Nephron progenitor cell (in vitro differentiated cells): ENCODE data around the gene ROR2.

ENCODE experiments used
- DNase-seq: peaks from one replicate; pipeline ENCODE4 v3.0.0; 2021
- H3K27ac Mint-ChIP-seq: 2 replicates; pipeline ENCODE4 v1.8.0; 2021; ENCODE audit warnings: mild to moderate bottlenecking, moderate library complexity, mixed read lengths
- H3K27me3 Mint-ChIP-seq: 2 replicates; pipeline ENCODE4 v1.8.0; 2021; ENCODE audit warnings: mild to moderate bottlenecking, low read depth, mixed read lengths; ENCODE audit not compliant: poor library complexity
- H3K36me3 Mint-ChIP-seq: 2 replicates; pipeline ENCODE4 v1.8.0; 2021; ENCODE audit warnings: low read depth, mixed read lengths
- H3K4me1 Mint-ChIP-seq: 2 replicates; pipeline ENCODE4 v1.8.0; 2021; ENCODE audit warnings: mixed read lengths
- H3K4me3 Mint-ChIP-seq: 2 replicates; pipeline ENCODE4 v1.8.0; 2021; ENCODE audit warnings: mild to moderate bottlenecking, moderate library complexity, mixed read lengths
- H3K9me3 Mint-ChIP-seq: 2 replicates; pipeline ENCODE4 v1.8.0; 2021; ENCODE audit warnings: mild to moderate bottlenecking, moderate library complexity, mixed read lengths
- CTCF ChIP-seq: fragments of 200-600 bp; sonication (generic); IDR thresholded peaks from 2 replicates; pipeline ENCODE4 v1.5.0; 2021; ENCODE audit warnings: antibody characterized with exemption

Gene ROR2

DNA sequence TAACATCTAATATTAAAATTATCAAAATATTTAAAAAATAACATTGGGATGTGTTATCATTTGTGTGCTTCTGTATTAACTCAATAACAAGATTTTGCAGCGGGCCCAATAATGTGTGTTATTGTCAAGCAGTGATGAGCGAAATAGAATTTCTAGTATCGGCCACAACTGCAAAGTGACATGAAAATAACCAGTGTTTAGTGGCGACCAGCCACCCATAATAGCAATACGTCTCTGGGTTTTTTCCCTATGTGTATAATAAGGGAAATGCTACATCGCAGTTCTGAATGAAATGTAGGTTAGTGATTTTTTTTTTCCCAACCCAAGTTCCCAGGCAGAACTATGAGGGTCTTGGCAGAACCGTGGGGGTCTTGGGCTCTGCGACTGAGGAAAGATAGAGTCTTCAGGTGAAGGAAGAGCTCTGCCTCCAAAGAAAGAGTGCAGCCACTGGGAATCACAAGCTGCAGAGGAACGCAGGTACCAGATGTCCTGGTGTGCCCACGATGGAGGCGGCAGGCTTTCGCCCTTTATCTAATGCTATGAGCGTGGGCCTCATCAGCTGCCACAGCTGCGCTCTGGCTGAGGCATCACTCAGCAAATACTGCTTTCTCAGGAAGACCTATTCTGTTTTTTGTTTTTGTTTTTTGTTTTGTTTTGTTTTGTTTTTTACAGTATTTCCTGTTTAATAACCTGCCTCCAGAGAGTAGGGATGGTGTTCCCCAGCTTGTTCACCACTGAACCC lies 235.0 kb downstream of the ROR2 start:
- H3K27me3 Mint-ChIP-seq: peaks cover 3% of the 10 kb centered on the region
- H3K36me3 Mint-ChIP-seq: peaks cover 13% of the 10 kb centered on the region
- no peak for DNase-seq
- H3K27ac Mint-ChIP-seq: no peak overlapping the region
- TF ChIP-seq CTCF: no peak
- H3K9me3 Mint-ChIP-seq: peaks cover 19% of the 10 kb centered on the region
- peaks cover 11% of the 10 kb centered on the region for H3K4me1 Mint-ChIP-seq
- H3K4me3 Mint-ChIP-seq: no peak overlapping the region

DNA sequence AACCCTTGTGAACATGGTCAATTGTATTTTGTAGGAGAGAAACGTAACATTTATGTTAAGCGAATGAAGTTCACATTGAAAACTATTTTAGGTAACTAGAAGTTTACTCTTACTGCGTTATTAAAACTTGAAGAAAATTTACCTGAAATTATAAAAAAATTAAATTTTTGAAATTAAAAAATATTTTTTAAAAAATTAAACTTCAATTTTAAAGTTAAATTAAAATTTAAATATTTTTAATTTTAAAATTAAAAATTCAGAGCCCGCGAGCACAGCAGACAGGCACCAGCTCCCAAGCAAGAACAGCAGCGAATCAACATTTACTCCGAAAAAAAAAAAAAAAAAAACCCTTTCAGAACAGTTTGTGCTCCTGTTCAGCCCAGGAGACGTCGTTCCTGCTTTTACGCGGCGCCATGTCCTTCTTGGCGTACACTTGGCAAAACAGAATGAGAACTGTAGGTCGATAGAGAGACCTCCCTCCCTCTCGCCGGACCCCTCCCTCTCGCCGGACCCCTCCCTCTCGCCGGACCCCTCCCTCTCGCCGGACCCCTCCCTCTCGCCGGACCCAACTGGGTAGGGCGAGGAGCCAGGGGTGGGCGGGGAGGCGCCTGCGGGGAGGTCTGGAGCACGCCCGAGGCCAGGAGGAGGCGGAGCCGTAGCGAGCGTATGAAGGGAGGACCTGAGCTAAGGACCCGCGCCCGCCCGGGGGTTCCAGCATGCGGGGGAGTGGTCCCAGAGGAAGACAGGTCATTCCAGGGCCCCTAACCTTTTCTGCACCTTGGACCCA lies 235.8 kb downstream of the ROR2 start:
- Mint-ChIP-seq H3K36me3 (peaks cover 13% of the 10 kb centered on the region), H3K4me1 (peaks cover 6% of the 10 kb centered on the region), H3K27me3 (peaks cover 3% of the 10 kb centered on the region), H3K4me3 (peak overlapping the region; percentile 74), H3K27ac (no peak overlapping the region), H3K9me3 (peaks cover 19% of the 10 kb centered on the region)
- peak; percentile 74 for DNase-seq
- no peak for TF ChIP-seq CTCF

DNA sequence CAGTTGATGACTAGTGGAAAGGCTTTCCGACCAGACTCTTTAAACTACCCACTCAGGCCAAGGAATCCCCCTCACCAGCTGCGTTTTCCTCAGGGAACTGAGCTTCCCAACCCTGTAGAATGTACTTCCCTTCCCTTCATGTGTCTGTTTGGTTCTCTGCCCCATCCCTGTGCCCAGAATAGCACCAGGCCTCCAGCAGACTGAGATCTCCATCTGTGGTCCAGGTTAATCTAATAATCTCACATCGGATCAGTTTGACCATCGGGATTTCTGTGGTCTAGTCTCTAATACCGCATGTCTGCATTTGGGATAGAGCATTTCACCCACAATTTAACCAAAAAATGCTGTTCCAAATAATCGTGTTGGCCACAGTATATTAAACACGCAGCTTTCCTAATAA lies 237.2 kb downstream of the ROR2 start:
- H3K9me3 Mint-ChIP-seq: peaks cover 23% of the 10 kb centered on the region
- H3K27me3 Mint-ChIP-seq: peaks cover under 1% of the 10 kb centered on the region
- peaks cover 13% of the 10 kb centered on the region for H3K36me3 Mint-ChIP-seq
- peaks cover 6% of the 10 kb centered on the region for H3K4me1 Mint-ChIP-seq
- no peak overlapping the region for H3K4me3 Mint-ChIP-seq
- H3K27ac Mint-ChIP-seq: no peak overlapping the region
- no peak for TF ChIP-seq CTCF
- DNase-seq: no peak

GRCh38 chr9:91711755-91712601 lies 238.1 kb downstream of the ROR2 start:
- DNase-seq: no peak
- Mint-ChIP-seq H3K4me1 (peaks cover 6% of the 10 kb centered on the region), H3K36me3 (peaks cover 9% of the 10 kb centered on the region), H3K9me3 (peaks cover 25% of the 10 kb centered on the region), H3K27ac (no peak overlapping the region), H3K27me3 (no peaks in the 10 kb centered on the region), H3K4me3 (no peak overlapping the region)
- no peak for TF ChIP-seq CTCF

GRCh38 chr9:91710158-91710557 lies 239.9 kb downstream of the ROR2 start:
- no peak overlapping the region for H3K27ac Mint-ChIP-seq
- peaks cover 27% of the 10 kb centered on the region for H3K9me3 Mint-ChIP-seq
- no peak overlapping the region for H3K4me3 Mint-ChIP-seq
- no peaks in the 10 kb centered on the region for H3K27me3 Mint-ChIP-seq
- DNase-seq: no peak
- TF ChIP-seq CTCF: no peak
- H3K36me3 Mint-ChIP-seq: peaks cover 8% of the 10 kb centered on the region
- H3K4me1 Mint-ChIP-seq: peaks cover 6% of the 10 kb centered on the region
